PC-9 (cell line): ENCODE measurements around the gene SBF2. TPM values are rescaled to one million over a fixed set of nuclear protein-coding genes. Genes with fewer than 3 reads are reported as not detected.

Source experiments
- BruUV-seq: library from RNA; stranded (reverse); fragments of 400-500 nt; replicated peaks from 2 replicates; lab custom pipeline; 2021; lab: Mats Ljungman, UMichigan
- CTCF ChIA-PET: fragments of 300-600 bp; sonication (Branson Sonifier 250); formaldehyde crosslinking; loops from one replicate; lab custom pipeline; 2022; ENCODE audit warnings: antibody characterized with exemption; lab: Charles Lee
- POLR2A ChIA-PET: fragments of 300-600 bp; sonication (Branson Sonifier 250); formaldehyde crosslinking; loops from one replicate; lab custom pipeline; 2022; ENCODE audit warnings: antibody characterized with exemption; ENCODE audit not compliant: unreplicated experiment; lab: Charles Lee
- DNase-seq, 2 experiments: peaks; one replicate each; pipeline versions ENCODE4 v3.0.0 to v3.0.0-alpha.2; 2015 to 2022; ENCODE audit warnings: mixed read lengths in 1 of 2
- H2AFZ ChIP-seq: fragments of 200-600 bp; sonication (generic); 2 replicates; pipeline ENCODE4 v1.8.1; 2017; ENCODE audit warnings: antibody characterized with exemption
- H3F3A ChIP-seq: fragments of 200-600 bp; sonication (generic); 2 replicates; pipeline ENCODE4 v1.8.1; 2017; ENCODE audit warnings: antibody characterized with exemption, mild to moderate bottlenecking, low read depth; ENCODE audit not compliant: insufficient read depth
- H3K27ac ChIP-seq: fragments of 200-600 bp; sonication (generic); 2 replicates; pipeline ENCODE4 v1.6.1; 2016; ENCODE audit warnings: mixed run types
- H3K27me3 ChIP-seq: fragments of 200-600 bp; sonication (generic); 2 replicates; pipeline ENCODE4 v1.6.1; 2016; ENCODE audit warnings: low read depth, mixed run types; ENCODE audit not compliant: insufficient read depth
- H3K36me3 ChIP-seq: fragments of 200-600 bp; sonication (generic); 2 replicates; pipeline ENCODE4 v1.6.1; 2016; ENCODE audit warnings: low read depth, mixed run types
- H3K4me1 ChIP-seq: fragments of 200-600 bp; sonication (generic); replicated peaks from 2 replicates; pipeline ENCODE4 v1.6.1; 2016; ENCODE audit warnings: mixed run types; ENCODE audit not compliant: insufficient read depth
- H3K4me2 ChIP-seq: fragments of 200-600 bp; sonication (generic); 2 replicates; pipeline ENCODE4 v1.6.1; 2017; ENCODE audit warnings: mixed run types
- H3K4me3 ChIP-seq: fragments of 200-600 bp; sonication (generic); 2 replicates; pipeline ENCODE4 v1.6.1; 2016; ENCODE audit warnings: mixed run types
- H3K79me2 ChIP-seq: fragments of 200-600 bp; sonication (generic); 2 replicates; pipeline ENCODE4 v1.6.1; 2017; ENCODE audit warnings: low read depth, mixed run types
- H3K9me2 ChIP-seq: fragments of 200-600 bp; sonication (generic); 2 replicates; pipeline ENCODE4 v1.8.1; 2017; ENCODE audit warnings: mild to moderate bottlenecking; ENCODE audit not compliant: insufficient read depth
- H3K9me3 ChIP-seq: fragments of 200-600 bp; sonication (generic); 2 replicates; pipeline ENCODE4 v1.8.1; 2016; ENCODE audit warnings: low read depth; ENCODE audit not compliant: insufficient read depth
- H4K20me1 ChIP-seq: fragments of 200-600 bp; sonication (generic); 2 replicates; pipeline ENCODE4 v1.8.1; 2017; ENCODE audit not compliant: insufficient read depth
- CTCF ChIP-seq: fragments of 200-600 bp; sonication (generic); conservative IDR thresholded peaks from 2 replicates; pipeline ENCODE4 v1.6.1; 2017; ENCODE audit warnings: mixed run types, antibody characterized with exemption, mild to moderate bottlenecking, moderate library complexity
- EZH2 ChIP-seq: fragments of 200-600 bp; sonication (generic); IDR thresholded peaks from 2 replicates; pipeline ENCODE4 v1.8.0; 2017; ENCODE audit warnings: antibody characterized with exemption, low read depth
- intact Hi-C: fragments of 100-400 bp; cut with micrococcal nuclease; formaldehyde crosslinking; loops from one replicate; pipeline ENCODE4 v1.10.0; 2022; ENCODE audit not compliant: unreplicated experiment
- total RNA-seq: library from RNA; stranded (reverse); gene quantifications from 2 replicates; pipeline ENCODE4 v1.2.3, GENCODE V29; 2021

The SBF2 gene
- total RNA-seq, 1 experiment from 2014 or later = 18.6 TPM

GRCh38 chr11:10263929-10264328 lies 30.1 kb downstream of the SBF2 start:
- Histone ChIP-seq H3K79me2 (no peaks in the 10 kb centered on the region), H3K36me3 (no peaks in the 10 kb centered on the region), H3F3A (no peaks in the 10 kb centered on the region), H4K20me1 (no peaks in the 10 kb centered on the region), H3K4me3 (no peak overlapping the region), H2AFZ (no peak overlapping the region), H3K9me3 (no peaks in the 10 kb centered on the region), H3K27ac (no peak overlapping the region), H3K4me2 (no peak overlapping the region), H3K27me3 (no peaks in the 10 kb centered on the region), H3K9me2 (no peaks in the 10 kb centered on the region), H3K4me1 (no peaks in the 10 kb centered on the region)
- TF ChIP-seq EZH2 (no peak), CTCF (no peak)
- ChIA-PET CTCF (no interaction called here), POLR2A (no interaction called here)
- intact Hi-C loops = no loop called here
- BruUV-seq = no TSS peak
- no peak for DNase-seq

- H3K4me3 ChIP-seq = no peak overlapping the region
- ChIA-PET CTCF (no interaction called here), POLR2A (no interaction called here)
- intact Hi-C loops = no loop called here
- TF ChIP-seq EZH2 = no peak
- TF ChIP-seq CTCF = no peak
- no peak for DNase-seq
- no peak overlapping the region for H3K4me2 ChIP-seq
- no TSS peak for BruUV-seq
- no peaks in the 10 kb centered on the region for H3K9me3 ChIP-seq
- no peaks in the 10 kb centered on the region for H4K20me1 ChIP-seq
- no peaks in the 10 kb centered on the region for H3K27me3 ChIP-seq
- no peak overlapping the region for H3K27ac ChIP-seq
- H3K9me2 ChIP-seq = no peaks in the 10 kb centered on the region
- no peaks in the 10 kb centered on the region for H3K79me2 ChIP-seq
- H3K4me1 ChIP-seq = no peaks in the 10 kb centered on the region
- no peaks in the 10 kb centered on the region for H3K36me3 ChIP-seq
- no peak overlapping the region for H2AFZ ChIP-seq
- H3F3A ChIP-seq = no peaks in the 10 kb centered on the region
These were observed 32.2 kb downstream of the SBF2 start for GRCh38 chr11:10261821-10262220.

DNA sequence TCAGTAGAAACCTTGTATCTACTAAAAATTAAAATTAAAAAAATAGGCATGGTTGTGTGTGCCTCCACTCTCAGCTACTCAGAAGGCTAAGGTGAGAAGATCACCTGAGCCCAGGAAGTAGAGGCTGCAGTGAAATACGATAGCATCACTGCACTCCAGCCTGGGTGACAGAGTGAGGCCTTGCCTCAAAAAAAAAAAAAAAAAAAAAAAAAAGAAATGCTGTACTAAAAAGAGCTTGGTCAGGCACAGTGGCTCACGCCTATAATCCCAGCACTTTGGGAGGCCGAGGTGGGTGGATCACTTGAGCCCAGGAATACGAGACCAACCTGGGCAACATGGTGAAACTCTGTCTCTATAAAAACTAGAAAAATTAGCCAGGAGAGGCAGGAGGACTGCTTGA lies 36.5 kb downstream of the SBF2 start:
- H3K36me3 ChIP-seq = no peaks in the 10 kb centered on the region
- no peak overlapping the region for H3K4me2 ChIP-seq
- H4K20me1 ChIP-seq = no peaks in the 10 kb centered on the region
- H3K27ac ChIP-seq = no peak overlapping the region
- H3F3A ChIP-seq = no peaks in the 10 kb centered on the region
- ChIA-PET CTCF (interaction anchor here (0.6 kb wide), 1 partner anchor 24 kb away, joined by 3 read pairs; no protein-coding TSS in a partner anchor), POLR2A (no interaction called here)
- peak in 1 of 2 experiments; percentile 3 for DNase-seq
- no peaks in the 10 kb centered on the region for H3K79me2 ChIP-seq
- no peaks in the 10 kb centered on the region for H3K9me3 ChIP-seq
- TF ChIP-seq CTCF = no peak
- TF ChIP-seq EZH2 = no peak
- no peaks in the 10 kb centered on the region for H3K4me1 ChIP-seq
- no TSS peak for BruUV-seq
- intact Hi-C loops = no loop called here
- H3K4me3 ChIP-seq = no peak overlapping the region
- H2AFZ ChIP-seq = no peak overlapping the region
- H3K9me2 ChIP-seq = no peaks in the 10 kb centered on the region
- no peaks in the 10 kb centered on the region for H3K27me3 ChIP-seq
